Neural progenitor cell (in vitro differentiated cells): ENCODE results near the gene YPEL4. TPM values are rescaled to one million over a fixed set of nuclear protein-coding genes. Genes with fewer than 3 reads are reported as not detected.

Experiments
- DNase-seq: peaks from one replicate; pipeline ENCODE4 v3.0.0-alpha.2; 2016; ENCODE audit warnings: low spot score
- H2AFZ ChIP-seq: fragments of 200-600 bp; sonication (generic); replicated peaks from 2 replicates; pipeline ENCODE4 v1.6.1; 2016; ENCODE audit warnings: antibody characterized with exemption
- H3F3A ChIP-seq: fragments of 200-600 bp; sonication (generic); 2 replicates; pipeline ENCODE4 v1.6.1; 2016; ENCODE audit warnings: antibody characterized with exemption, low read depth
- H3K27ac ChIP-seq: fragments of 200-600 bp; sonication (generic); 2 replicates; pipeline ENCODE4 v1.5.1; 2016; ENCODE audit warnings: mild to moderate bottlenecking
- H3K27me3 ChIP-seq: fragments of 200-600 bp; sonication (generic); 2 replicates; pipeline ENCODE4 v1.6.1; 2016; ENCODE audit warnings: mild to moderate bottlenecking, moderate library complexity
- H3K36me3 ChIP-seq: fragments of 200-600 bp; sonication (generic); 2 replicates; pipeline ENCODE4 v1.5.1; 2016
- H3K4me1 ChIP-seq: fragments of 200-600 bp; sonication (generic); 2 replicates; pipeline ENCODE4 v1.6.1; 2016; ENCODE audit warnings: mixed run types
- H3K4me2 ChIP-seq: fragments of 200-600 bp; sonication (generic); 2 replicates; pipeline ENCODE4 v1.6.1; 2016
- H3K4me3 ChIP-seq: fragments of 200-600 bp; sonication (generic); 2 replicates; pipeline ENCODE4 v1.5.1; 2016
- H3K79me2 ChIP-seq: fragments of 200-600 bp; sonication (generic); 2 replicates; pipeline ENCODE4 v1.6.1; 2016; ENCODE audit warnings: low read depth
- H3K9ac ChIP-seq: fragments of 200-600 bp; sonication (generic); 2 replicates; pipeline ENCODE4 v1.6.1; 2016
- H3K9me3 ChIP-seq: fragments of 200-600 bp; sonication (generic); 2 replicates; pipeline ENCODE4 v1.5.1; 2016; ENCODE audit warnings: low read depth
- H4K20me1 ChIP-seq: fragments of 200-600 bp; sonication (generic); 2 replicates; pipeline ENCODE4 v1.6.1; 2016; ENCODE audit warnings: low read depth
- H3K27ac Mint-ChIP-seq: 3 replicates; pipeline ENCODE4 v1.8.0; 2021; ENCODE audit warnings: mixed read lengths
- H3K27me3 Mint-ChIP-seq: 2 replicates; pipeline ENCODE4 v1.8.0; 2022; ENCODE audit warnings: low read depth, mild to moderate bottlenecking, inconsistent platforms, moderate library complexity, mixed read lengths; ENCODE audit not compliant: insufficient read depth
- H3K36me3 Mint-ChIP-seq: 3 replicates; pipeline ENCODE4 v1.8.0; 2021; ENCODE audit warnings: mixed read lengths
- H3K4me1 Mint-ChIP-seq: 3 replicates; pipeline ENCODE4 v1.8.0; 2021; ENCODE audit warnings: mixed read lengths
- H3K4me3 Mint-ChIP-seq: 3 replicates; pipeline ENCODE4 v1.8.0; 2021; ENCODE audit warnings: mild to moderate bottlenecking, moderate library complexity, mixed read lengths
- H3K9me3 Mint-ChIP-seq: 3 replicates; pipeline ENCODE4 v1.8.0; 2020; ENCODE audit warnings: mixed read lengths
- EZH2 ChIP-seq: fragments of 200-600 bp; sonication (generic); IDR thresholded peaks from 2 replicates; pipeline ENCODE4 v1.6.1; 2017; ENCODE audit warnings: antibody characterized with exemption, mild to moderate bottlenecking, moderate library complexity
- EZH2phosphoT487 ChIP-seq: fragments of 200-600 bp; sonication (generic); IDR thresholded peaks from 2 replicates; pipeline ENCODE4 v1.6.1; 2017; ENCODE audit warnings: antibody characterized with exemption
- total RNA-seq: library from RNA; depleted of rRNA; stranded (reverse); fragments of >200 nt; gene quantifications from 2 replicates; pipeline ENCODE4 v1.2.3, GENCODE V29; 2015; ENCODE audit warnings: low replicate concordance
- TF ChIP-seq, protein P1 (sequence below): fragments of 200-600 bp; sonication (generic); IDR thresholded peaks from 2 replicates; pipeline ENCODE4 v1.5.1; 2017; ENCODE audit warnings: antibody characterized with exemption, mild to moderate bottlenecking

The YPEL4 gene
- total RNA-seq, 1 donor from 2014 or later = not detected

GRCh38 chr11:57674251-57674650, 24.5 kb upstream of the YPEL4 start:
- TF ChIP-seq EZH2 (no peak), EZH2phosphoT487 (no peak)
- TF ChIP-seq, protein P1, sequence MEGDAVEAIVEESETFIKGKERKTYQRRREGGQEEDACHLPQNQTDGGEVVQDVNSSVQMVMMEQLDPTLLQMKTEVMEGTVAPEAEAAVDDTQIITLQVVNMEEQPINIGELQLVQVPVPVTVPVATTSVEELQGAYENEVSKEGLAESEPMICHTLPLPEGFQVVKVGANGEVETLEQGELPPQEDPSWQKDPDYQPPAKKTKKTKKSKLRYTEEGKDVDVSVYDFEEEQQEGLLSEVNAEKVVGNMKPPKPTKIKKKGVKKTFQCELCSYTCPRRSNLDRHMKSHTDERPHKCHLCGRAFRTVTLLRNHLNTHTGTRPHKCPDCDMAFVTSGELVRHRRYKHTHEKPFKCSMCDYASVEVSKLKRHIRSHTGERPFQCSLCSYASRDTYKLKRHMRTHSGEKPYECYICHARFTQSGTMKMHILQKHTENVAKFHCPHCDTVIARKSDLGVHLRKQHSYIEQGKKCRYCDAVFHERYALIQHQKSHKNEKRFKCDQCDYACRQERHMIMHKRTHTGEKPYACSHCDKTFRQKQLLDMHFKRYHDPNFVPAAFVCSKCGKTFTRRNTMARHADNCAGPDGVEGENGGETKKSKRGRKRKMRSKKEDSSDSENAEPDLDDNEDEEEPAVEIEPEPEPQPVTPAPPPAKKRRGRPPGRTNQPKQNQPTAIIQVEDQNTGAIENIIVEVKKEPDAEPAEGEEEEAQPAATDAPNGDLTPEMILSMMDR = no peak
- peaks cover 2% of the 10 kb centered on the region for H3K4me1 ChIP-seq
- no peak overlapping the region for H3K4me2 ChIP-seq
- H3K9me3 Mint-ChIP-seq = no peaks in the 10 kb centered on the region
- H3K9ac ChIP-seq = no peak overlapping the region
- DNase-seq = no peak
- H3K36me3 Mint-ChIP-seq = peaks cover 26% of the 10 kb centered on the region
- peaks cover 5% of the 10 kb centered on the region for H3K4me1 Mint-ChIP-seq
- H2AFZ ChIP-seq = no peak overlapping the region
- H4K20me1 ChIP-seq = peaks cover 8% of the 10 kb centered on the region
- H3K27ac Mint-ChIP-seq = no peak overlapping the region
- H3K27me3 ChIP-seq = no peaks in the 10 kb centered on the region
- peaks cover 4% of the 10 kb centered on the region for H3F3A ChIP-seq
- H3K27ac ChIP-seq = no peak overlapping the region
- H3K9me3 ChIP-seq = no peaks in the 10 kb centered on the region
- no peak overlapping the region for H3K4me3 Mint-ChIP-seq
- H3K36me3 ChIP-seq = peaks cover 9% of the 10 kb centered on the region
- peaks cover 2% of the 10 kb centered on the region for H3K27me3 Mint-ChIP-seq
- no peak overlapping the region for H3K4me3 ChIP-seq
- peaks cover 84% of the 10 kb centered on the region for H3K79me2 ChIP-seq

DNA sequence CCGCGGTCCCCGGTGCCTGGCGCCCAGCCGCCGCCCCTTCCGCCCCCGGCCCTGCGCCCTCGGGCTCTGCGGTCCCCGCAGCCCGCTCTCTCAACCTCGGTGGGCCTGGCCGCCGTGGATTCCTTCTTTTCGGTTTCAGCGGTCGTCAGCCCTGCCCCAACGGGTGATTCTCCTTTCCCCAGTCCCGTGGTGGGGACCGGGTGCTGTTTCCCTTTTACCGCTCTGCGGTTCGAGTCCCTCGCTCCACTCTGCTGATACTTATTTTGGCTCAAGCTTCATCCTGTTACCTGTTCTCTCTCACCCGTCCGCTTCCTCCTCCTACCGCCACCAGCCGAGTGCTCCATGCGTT, 18.7 kb upstream of the YPEL4 start:
- H3K4me3 ChIP-seq = peak overlapping the region; percentile 81
- peaks cover 24% of the 10 kb centered on the region for H3F3A ChIP-seq
- no peaks in the 10 kb centered on the region for H3K27me3 ChIP-seq
- peaks cover 11% of the 10 kb centered on the region for H3K36me3 Mint-ChIP-seq
- TF ChIP-seq EZH2phosphoT487 (no peak), EZH2 (no peak)
- TF ChIP-seq, protein P1 = no peak
- peak overlapping the region; percentile 38 for H2AFZ ChIP-seq
- no peaks in the 10 kb centered on the region for H3K9me3 Mint-ChIP-seq
- H3K27me3 Mint-ChIP-seq = peaks cover 15% of the 10 kb centered on the region
- peak overlapping the region; percentile 95 for H3K4me3 Mint-ChIP-seq
- peaks cover 14% of the 10 kb centered on the region for H4K20me1 ChIP-seq
- H3K79me2 ChIP-seq = peaks cover 51% of the 10 kb centered on the region
- H3K27ac ChIP-seq = peak overlapping the region; percentile 99
- peak overlapping the region; percentile 99 for H3K9ac ChIP-seq
- H3K4me1 Mint-ChIP-seq = peaks cover 21% of the 10 kb centered on the region
- peak overlapping the region; percentile 94 for H3K27ac Mint-ChIP-seq
- peaks cover 11% of the 10 kb centered on the region for H3K4me1 ChIP-seq
- no peak for DNase-seq
- peak overlapping the region; percentile 92 for H3K4me2 ChIP-seq
- H3K36me3 ChIP-seq = no peaks in the 10 kb centered on the region
- no peaks in the 10 kb centered on the region for H3K9me3 ChIP-seq

GRCh38 chr11:57667736-57668433, 18.2 kb upstream of the YPEL4 start, which contains the start of gene ZDHHC5:
ZDHHC5 (plus strand) TSS chr11:57668114; CDS start chr11:57673091, 4,977 bp downstream.
- Histone ChIP-seq H3K9ac (peak within 1 kb of the TSS; percentile 99), H3K27me3 (no peaks in the 10 kb centered on the region), H3K4me3 (peak within 1 kb of the TSS; percentile 81), H2AFZ (peak within 1 kb of the TSS; percentile 95), H4K20me1 (peaks cover 12% of the 10 kb centered on the region), H3K4me2 (peak within 1 kb of the TSS; percentile 97), H3K36me3 (no peaks in the 10 kb centered on the region), H3F3A (peaks cover 24% of the 10 kb centered on the region), H3K27ac (peak within 1 kb of the TSS; percentile 99), H3K9me3 (no peaks in the 10 kb centered on the region), H3K79me2 (peaks cover 46% of the 10 kb centered on the region), H3K4me1 (peaks cover 11% of the 10 kb centered on the region)
- H3K27ac Mint-ChIP-seq = peak within 1 kb of the TSS; percentile 100
- TF ChIP-seq, protein P1 = peak; percentile 58
- TF ChIP-seq EZH2phosphoT487 = no peak
- H3K9me3 Mint-ChIP-seq = no peaks in the 10 kb centered on the region
- peaks cover 15% of the 10 kb centered on the region for H3K27me3 Mint-ChIP-seq
- H3K4me1 Mint-ChIP-seq = peaks cover 21% of the 10 kb centered on the region
- DNase-seq = peak; percentile 99
- peak within 1 kb of the TSS; percentile 95 for H3K4me3 Mint-ChIP-seq
- H3K36me3 Mint-ChIP-seq = peaks cover 7% of the 10 kb centered on the region
